GM18909 (cell line): Measurements from ENCODE around the gene ERAL1.
"Not testable (repeated sequence)": the region's sequence is repeated elsewhere in the genome, so short reads cannot be mapped to it uniquely, and the experiment has no call there.

Source experiments
- ATAC-seq: cut with Tn5 transposase; IDR thresholded peaks from one replicate; pipeline ENCODE4 v1.9.1; 2021; ENCODE audit warnings: mild to moderate bottlenecking; ENCODE audit not compliant: unreplicated experiment, poor library complexity

Gene ERAL1

DNA sequence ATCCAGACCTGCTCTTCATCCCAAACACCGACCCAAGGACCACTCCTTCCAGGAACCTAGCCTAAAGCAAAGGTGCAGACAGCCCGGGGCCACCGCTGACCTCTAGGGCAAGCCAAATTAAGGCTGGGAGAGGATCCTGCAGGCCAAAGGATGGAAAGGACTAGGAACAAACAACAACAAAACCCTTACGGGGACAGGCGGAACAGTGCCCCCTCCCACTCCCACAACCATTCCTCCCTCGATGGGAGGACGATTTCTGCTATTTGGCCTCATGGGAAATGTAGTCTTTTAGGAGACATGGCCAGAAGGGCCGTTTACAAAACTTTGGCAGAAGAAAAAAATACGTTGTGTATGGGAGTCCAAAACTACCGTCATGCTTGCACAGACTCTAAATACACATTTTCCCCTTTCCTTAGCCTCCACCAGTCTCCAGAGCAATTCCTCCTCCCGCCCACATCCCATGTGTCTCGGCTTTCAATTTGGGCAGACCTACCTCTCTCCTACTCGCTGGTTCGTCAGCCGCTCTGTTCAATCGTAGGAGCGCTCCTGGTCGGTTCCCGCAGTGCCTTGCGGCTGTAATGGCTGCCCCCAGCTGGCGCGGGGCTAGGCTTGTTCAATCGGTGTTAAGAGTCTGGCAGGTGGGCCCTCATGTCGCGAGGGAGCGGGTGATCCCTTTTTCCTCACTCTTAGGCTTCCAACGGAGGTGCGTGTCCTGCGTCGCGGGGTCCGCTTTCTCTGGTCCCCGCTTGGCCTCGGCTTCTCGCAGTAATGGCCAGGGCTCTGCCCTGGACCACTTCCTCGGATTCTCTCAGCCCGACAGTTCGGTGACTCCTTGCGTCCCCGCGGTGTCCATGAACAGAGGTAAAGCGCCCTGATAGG, at the start of gene ERAL1:
Gene ERAL1 (plus strand): TSS at position 560 of the 879 bp plus-strand sequence. CDS start 19 bp downstream, at position 579.
- ATAC-seq = peak; percentile 94

DNA sequence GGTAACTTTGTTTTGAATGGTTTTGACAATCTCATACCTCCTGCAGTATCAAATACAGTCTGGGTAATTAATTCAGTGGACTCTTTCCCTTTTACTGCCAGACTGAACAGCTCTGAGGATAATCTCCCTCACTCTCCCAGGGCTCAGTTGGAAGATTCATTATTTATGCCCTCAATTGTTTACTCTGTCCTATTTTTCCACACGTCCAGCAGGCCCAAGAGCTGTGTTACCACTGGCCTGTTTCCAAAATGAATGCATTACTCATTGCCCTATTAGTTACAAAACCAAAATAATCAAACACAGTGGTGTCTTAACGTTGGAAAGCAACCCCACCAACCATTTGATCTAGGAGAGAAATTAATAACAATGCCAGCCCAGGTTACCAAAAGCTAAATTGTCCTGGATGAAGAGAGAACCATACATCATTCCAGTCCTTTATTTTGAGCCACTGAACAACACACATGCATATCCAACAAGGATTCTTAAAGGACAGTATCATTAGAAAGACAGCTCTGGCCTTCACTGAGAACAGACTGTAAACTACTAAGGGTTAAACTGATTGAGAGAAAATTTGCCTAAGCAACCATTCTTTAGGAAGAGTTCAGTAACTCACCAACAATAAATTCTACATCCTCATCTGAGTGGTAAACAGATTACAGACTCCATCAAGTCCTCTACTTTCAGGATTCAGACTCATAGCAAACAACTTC, 46.7 kb upstream of the ERAL1 start:
- no peak for ATAC-seq

DNA sequence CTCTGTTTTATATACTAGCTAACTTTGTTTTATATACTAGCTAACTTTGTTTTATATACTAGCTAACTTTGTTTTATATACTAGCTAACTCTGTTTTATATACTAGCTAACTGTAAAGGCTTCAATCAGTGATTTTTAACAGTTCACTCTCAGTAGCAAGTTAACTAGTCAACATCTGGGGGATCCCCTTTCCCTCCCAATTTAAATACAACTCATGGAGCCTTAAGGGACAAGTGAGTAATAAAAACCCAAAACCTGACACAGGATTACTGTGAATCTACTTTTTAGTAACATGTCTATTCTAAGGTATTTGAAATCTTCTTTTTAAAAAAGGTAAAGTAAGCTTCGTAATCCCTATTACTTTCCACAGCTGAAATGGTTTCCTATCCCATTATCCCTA, 44.4 kb upstream of the ERAL1 start:
- ATAC-seq = no peak

DNA sequence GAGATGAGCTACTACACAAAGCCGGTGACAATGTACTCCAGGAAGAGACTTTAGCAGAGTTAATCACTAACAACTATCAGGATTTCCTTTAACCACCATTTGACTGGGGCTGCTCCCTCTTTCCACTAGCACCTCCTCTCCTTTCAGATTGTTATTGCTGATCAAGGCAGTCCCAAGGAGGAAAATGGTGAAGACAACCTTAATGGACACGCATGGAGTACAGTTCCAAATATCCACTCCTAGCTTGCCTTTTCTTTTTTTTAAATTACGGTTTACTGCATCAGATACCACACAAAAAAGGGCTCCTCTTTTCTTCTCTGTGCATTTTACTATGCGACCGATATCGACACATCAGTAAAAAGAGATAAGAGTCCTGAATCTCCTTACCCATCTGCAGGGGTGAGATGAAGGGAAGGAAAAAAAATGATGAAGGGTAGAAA, 43.1 kb upstream of the ERAL1 start:
- no peak for ATAC-seq

DNA sequence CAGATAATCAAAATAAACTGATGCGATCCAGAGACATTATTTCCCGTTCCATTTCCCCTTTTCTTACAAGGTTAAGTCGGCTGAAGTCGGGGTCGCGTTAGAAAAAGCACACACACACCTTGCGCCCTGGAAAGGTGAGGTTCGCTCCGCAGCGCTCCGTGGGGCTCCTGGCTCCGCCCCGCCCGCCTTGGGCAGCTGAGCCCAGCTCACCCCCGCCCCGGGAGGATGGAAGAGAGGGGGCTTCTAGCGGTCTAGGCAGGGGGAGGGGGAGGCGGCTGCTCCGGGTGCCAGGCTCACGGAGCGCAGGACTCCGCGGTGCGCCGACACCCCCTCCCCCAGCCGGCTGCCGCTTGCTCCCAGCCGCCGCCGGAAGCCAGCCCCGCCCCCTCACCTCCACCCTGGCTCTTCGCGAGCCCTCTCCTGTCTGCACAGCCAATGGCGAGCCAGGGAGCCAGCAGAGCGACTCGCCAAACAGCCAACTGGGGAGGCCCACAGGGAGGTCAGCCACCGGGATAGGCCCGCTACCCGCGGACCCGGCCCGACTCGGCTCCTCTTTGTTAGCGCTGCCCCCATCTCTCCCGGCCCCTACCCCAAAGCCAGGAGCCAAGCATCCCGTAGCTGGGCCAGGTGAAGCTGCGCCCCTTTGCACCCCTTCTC, 42.6 kb upstream of the ERAL1 start:
- peak; percentile 98 for ATAC-seq

DNA sequence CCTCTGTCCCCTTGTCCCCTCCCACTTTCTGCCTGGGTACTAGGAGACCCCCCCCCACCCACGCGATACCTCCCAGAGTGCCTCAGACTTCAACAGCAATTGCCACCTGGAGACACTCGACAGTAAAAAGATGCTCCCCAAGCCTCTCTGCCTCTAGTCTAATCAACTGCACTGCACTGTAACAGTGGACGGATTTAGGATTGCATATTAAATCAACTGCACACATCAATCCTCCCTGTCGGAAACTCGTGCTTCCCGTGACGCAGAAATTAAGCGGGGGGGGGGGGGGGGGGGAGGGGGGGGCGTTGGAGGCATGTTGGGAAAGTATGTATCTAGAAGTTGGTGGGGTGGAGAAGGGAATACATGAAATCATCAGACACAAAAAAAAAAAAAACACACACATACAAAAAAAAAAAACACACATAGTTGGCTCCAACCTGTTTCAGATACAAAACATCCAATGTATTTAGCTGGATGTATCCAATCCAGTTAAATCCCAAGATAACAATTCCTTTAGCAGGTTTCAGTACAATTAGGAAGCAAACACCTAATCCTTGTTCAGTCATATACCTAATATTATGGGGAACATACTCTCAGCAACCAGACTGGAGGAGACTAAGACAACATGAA, 42.0 kb upstream of the ERAL1 start:
- ATAC-seq = no peak

DNA sequence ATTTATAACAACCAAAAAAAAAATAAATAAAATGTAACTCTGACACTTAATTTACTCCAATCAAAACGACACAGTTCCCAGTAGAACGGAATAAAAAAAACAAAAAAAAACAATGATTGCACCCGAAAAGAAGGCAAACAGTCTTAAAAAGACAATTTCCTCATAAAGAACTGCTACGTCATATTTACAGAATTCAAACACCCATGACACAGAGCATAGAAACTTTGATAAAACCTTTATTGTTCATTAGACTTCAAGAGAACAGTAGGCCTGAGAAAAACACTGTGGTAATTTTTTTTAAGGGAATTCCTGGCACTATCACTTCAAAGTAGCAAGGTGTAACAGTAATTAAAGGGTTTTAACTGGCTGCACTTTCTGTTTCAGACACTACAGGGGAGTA, 38.3 kb upstream of the ERAL1 start:
- ATAC-seq = no peak

DNA sequence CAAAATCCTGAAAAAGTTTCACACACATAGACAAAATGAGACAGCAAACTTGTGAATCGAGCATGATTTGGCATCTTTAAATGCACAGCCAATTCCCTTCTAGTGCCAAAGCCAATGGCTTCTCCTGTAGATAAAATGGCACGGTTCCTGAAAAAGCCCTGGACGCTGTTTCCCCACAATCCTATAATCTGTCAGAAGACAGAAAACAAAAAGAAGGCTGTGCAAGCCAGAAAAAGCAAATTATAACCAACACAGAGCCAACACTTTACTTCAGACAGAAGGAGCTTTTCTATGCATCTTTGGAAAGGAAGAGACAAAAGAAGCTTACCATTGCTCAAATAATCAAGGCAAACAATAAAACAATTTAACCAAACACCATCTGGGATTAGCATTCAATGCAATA, 36.0 kb upstream of the ERAL1 start:
- no peak for ATAC-seq

DNA sequence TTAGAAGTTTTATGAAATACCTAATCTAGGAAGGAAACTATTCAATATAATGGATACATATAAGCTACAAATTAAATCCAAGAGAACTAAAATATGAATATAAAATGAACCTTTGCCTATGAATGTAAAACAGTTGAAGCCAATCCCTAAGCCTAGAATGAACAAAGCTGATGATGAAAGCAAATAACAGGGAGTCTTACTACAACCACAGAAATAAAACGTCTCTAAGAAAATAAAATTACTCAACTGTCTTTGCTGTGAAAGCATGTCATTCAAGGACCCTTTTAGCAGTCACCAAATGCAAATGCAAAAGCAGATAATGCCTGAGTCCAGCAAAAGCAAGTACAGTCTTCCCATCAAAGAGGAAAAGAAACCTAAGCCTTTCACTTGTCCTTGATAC, 35.2 kb upstream of the ERAL1 start:
- ATAC-seq = no peak

DNA sequence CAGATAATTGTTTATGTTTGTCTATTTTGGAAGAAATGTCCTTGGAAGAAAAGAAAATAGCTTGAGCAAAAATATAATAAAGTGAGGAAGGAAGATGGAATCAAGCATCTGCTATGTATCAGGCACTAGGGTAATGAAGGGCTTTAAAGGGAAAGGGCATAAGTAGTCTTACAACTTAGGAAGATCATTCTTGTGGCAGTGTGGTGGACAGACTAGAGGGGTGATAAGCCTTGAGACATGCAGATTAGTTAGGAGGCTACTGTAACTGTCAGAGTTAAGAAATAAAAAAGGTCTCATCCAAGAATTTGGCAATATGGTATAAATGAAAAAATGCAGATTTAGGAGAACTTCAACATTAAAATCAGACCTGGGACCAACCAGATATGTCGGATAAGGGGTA, 27.1 kb upstream of the ERAL1 start:
- no peak for ATAC-seq

DNA sequence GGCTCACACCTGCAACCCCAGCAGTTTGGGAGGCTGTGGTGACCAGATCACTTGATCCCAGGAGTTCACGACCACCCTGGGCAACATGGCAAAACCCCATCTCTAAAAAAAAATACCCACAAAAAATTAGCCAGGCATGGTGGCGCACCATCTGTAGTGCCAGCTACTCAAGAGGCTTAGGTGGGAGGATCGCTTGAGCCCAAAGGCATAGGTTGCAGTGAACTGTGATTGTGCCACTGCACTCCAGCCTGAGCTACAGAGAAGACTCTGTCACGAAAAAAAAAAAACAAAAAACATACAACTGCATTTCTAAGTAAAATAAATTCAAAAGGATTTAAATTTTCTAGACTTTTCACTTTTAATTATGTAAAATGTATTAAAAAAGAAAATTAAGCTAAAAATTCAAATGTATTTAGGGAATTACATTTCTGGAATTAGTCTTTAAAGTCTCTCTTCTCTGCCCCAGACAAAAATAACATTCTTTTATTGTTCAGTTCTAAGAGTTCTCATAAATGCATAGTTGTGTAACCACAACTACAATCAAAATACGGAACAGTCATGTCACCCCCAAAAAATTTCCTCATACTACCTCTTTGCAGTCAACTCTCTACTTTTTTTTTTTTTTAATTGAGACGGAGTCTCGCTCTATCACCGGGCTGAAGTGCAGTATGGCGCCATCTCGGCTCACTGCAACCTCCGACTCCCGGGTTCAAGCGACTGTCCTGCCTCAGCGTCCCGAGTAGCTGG, 26.3 kb upstream of the ERAL1 start:
- no peak for ATAC-seq

DNA sequence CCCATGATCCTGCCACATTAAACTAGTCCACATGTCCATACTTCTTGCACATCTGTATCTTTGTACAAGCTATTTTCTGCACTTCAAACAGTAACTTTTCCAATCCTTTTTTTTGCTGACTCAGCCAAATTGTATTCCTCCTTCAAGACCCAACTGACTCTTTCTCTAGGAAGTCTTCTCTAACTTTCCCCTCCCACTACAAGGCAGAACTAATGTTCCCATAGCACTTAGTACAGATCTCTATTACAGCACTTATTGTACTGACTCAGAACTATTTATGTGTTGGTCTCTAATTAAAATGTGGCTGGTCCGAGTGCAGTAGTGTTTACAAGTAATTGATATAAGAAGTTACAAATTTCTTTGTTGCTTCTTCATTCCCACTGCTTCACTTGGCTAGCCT, 20.4 kb upstream of the ERAL1 start:
- no peak for ATAC-seq

DNA sequence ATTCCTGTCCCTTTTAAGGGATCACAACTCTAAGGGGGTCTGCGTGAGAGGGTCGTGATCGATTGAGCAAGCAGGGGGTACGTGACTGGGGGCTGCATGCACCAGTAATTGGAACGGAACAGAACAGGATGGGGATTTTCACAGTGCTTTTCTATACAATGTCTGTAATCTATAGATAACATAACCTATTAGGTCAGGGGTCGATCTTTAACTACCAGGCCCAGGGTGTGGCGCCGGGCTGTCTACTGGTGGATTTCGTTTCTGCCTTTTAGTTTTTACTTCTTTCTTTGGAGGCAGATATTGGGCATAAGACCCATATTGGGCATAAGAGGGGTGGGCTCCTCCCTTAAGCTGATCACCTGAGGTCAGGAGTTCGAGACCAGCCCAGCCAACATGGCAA, 18.3 kb upstream of the ERAL1 start:
- ATAC-seq = not testable (repeated sequence)

DNA sequence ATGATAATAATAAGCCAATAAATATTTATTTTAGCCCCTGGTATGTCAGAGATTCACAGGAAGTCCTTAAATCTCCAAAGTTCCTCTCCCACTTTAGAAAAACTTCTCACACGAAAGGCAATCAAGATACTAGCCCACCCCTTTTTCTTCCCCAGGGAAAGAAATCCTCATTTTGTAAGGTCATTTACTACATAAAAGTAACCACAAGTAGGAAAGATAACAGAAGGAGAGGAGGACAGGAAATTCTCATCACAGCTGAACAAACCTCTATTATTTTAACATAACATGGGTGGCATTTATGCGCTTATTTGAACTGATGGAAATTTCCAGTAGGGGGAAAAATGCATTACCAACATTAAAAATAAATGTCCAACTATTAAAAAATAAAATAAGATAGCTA, 15.6 kb upstream of the ERAL1 start:
- ATAC-seq = no peak

DNA sequence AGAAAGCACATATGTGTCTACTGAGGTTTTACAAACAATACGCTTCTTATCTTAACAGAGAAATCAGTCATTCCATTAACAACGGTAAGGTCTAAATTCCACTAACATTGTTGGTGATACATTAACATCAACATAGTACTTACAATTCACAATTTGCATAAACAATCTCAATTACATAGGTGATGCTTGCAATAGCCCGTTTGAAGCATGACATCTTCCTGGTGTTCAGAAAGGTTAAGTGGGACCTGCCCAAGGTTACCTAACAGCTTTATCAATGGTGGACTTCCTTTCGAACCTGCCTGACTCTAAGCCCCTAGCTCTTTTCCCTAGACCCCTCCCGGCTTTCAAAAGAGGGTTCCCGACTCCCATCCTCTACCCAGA, 12.9 kb upstream of the ERAL1 start:
- peak; percentile 10 for ATAC-seq

DNA sequence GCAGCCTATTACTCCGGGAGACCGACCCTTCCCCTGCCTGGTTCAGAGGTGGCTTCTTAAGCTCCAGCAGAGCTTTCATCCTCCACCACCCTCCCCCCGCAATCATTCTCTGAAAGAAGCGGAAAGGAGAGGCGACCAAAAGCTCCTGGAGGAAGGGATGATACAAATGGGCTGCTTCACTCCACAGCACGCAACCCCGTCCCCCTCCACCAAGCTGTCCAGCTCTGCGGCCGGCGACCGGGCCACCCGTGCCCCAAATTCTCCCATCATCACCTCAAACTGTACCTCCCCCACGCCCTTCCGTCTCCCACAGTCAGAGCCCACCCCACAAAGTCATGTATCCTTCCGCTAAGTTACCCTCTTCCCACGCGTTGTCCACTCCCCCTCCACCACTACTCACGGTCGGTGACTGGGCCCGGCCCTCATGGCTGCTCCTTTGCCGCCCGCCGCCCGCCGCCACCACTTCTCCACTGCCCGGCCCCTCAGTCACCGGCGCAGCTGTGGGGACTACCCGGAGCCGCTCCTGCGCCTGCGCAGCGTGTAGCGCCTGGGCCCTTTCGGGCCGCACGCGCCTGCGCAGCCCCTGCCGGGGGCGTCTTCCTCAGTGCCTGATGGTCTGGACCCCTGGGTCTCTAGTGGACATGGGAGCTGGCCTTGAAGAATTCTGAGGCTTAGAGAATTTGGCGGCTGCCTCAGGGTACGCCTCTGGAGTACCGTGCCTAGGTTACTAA, 12.4 kb upstream of the ERAL1 start, which contains the start of gene FAM222B:
Gene FAM222B (minus strand): TSS at position 509 of the 731 bp plus-strand sequence. CDS start 76,123 bp downstream, outside the sequence.
- peak; percentile 77 for ATAC-seq

DNA sequence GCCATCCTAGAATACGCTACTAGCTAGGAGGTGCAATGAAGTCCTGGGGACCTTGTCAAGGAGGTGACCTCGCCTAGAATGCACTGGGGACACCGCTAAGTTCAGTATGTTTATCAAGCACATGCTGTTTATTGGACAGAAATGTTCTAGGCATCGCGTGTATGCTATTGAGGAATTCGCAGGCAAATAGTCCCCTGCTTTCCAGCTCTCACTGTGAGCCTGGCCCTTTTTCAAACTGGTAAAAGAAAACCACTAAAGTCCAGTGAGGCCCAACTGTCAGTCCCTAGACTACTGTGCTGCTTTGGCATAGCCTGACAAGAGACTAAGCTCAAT, 11.0 kb upstream of the ERAL1 start:
- ATAC-seq = no peak

DNA sequence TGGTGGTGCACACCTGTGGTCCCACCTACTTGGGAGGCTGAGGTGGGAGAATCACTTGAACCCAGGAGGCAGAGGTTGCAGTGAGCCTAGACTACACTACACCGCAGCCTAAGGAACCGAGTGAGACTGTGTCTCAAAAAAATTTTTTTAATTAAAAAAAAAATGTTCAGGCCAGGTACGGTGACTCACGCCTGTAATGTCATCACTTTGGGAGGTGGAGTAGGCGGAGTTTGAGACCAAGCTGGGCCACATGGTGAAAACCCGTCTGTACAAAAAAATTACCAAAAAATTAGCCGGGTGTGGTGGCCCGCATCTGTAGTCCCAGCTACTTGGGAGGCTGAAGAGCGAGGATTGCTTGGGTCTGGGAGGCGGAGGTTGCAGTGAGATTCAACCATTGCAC, 8.6 kb upstream of the ERAL1 start:
- no peak for ATAC-seq

DNA sequence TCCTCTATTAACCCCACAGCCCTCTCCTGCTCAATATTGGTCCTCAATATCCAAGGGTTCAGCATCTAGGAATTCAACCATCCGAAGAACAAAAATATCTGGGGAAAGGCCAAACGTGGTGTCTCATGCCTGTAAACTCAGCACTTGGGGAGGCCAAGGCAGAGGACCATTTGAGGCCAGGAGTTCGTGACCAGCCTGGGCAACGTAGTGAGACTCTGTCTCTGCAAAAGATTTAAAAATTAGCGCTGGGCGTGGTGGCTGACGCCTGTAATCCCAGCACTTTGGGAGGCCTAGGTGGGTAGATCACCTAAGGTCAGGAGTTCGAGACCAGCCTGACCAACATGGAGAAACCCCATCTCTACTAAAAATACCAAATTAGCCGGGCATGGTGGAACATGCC, 8.1 kb upstream of the ERAL1 start:
- ATAC-seq = not testable (repeated sequence)
